ENCODE data around the gene LENG8.
"Not testable (repeated sequence)": the region's sequence is repeated elsewhere in the genome, so short reads cannot be mapped to it uniquely, and the experiment has no call there.

The LENG8 gene

DNA sequence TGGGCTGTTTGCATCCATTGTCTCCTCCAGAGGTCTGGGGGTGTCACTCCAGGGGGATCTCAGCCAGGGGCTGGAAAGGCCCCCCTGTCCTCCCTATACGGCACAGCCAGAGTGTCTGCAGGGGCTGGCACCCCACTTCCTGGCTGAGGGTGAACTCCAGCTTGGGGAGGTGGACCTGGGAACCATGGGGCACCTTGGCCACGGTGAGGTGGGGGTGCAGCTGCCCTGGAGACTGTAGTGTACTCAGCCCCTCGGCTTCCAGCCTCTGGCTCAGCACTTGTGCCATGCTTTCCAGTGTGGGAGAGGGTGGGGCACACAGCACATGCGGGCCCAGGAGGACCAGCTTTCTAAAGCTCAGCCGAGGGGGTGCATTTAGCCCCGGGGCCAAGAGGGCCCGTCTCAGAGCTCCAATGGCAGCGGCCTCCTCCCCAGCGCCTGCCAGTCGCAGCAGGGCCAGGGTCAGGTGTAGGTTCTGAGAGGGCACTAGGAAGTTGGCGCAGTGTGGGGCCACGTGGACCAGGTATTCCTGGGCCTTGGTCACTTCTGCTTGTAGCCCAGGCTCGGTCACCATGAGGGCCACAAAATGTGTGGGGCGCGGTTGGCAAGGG, 13.2 kb downstream of the LENG8 start:
- DNase-seq = no peak

DNA sequence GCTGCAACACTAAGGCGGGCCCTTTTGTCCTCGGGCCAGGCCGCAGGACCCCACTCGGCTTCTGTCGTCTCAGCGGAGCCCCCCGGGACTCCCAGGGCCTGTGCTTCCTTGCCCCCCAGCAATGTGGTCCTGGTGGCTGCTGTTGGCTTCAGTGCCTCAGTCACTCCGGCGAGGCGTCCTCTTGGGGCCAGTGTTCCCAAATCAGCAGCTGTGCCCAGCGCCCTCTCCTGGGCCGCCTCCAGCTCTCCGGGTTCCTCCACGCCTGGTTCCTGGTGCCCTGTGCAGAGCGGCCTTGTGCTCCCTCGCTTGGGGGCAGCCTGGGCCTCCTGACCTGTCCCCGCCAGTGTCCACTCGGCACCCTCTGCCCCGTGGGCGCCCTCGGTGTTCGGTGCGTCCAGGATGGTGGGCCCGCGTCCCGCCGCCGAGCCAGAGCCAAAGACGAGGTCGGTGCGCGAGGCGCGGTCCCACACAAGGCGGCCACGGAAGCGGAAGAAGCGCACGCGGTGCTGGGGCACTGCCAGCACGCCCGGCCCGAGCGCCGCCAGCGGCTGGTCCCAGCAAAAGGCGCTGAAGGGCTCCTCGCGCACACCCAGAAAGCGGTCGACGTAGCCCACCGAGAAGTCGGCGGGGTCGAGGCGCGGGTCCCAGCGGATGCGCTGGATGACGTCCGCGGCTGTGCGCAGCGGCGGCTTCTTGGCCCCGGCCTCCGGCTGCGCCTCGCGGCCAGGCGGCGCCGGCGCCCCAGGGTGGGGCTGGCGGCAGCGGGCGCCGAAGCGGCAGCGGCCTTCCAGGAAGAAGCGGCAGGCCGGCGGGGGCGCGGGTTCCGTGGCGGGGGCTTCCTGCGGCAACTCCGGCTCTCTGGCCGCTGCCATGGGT, 13.9 kb downstream of the LENG8 start:
- peak; percentile 65 for DNase-seq

GRCh38 chr19:54463531-54464043, 14.6 kb downstream of the LENG8 start, which contains the start of gene LENG9:
Gene LENG9, minus strand, starts transcription at chr19:54463778. Its CDS starts 252 bp downstream, at chr19:54463526.
- DNase-seq = peak; percentile 96

- DNase-seq = peak; percentile 80
These were observed 15.1 kb downstream of the LENG8 start for GRCh38 chr19:54464044-54464629.

GRCh38 chr19:54464630-54465425, 15.8 kb downstream of the LENG8 start:
- DNase-seq = peak; percentile 76

DNA sequence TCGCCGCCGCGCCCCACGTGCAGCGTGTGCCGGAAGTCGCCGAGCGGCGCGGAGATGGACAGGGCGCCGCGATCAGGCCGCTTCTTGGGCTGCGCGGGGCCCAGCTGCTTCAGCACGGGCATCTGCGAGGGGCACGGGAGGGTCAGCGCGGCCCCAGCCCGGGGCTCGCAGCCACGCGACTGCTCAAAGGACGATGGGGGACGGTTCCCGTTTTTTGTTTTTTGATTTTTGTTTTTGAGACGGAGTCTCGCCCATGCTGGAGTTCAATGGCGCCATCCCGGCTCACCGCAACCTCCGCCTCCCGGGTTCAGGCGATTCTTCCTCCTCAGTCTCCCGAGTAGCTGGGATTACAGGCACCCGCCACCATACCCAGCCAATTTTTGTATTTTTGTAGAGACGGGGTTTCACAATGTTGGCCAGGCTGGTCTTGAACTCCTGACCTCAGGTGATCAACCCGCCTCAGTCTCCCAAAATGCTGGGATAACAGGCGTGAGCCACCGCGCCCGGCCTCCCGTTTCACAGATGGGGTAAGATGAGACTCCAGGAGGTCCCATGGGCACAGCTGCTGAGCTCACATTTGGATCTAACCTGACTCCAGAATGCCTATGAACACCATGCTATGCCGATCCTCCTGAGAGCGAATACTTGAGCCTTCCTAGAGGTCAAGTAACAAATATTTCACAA, 16.6 kb downstream of the LENG8 start:
- DNase-seq = no peak

DNA sequence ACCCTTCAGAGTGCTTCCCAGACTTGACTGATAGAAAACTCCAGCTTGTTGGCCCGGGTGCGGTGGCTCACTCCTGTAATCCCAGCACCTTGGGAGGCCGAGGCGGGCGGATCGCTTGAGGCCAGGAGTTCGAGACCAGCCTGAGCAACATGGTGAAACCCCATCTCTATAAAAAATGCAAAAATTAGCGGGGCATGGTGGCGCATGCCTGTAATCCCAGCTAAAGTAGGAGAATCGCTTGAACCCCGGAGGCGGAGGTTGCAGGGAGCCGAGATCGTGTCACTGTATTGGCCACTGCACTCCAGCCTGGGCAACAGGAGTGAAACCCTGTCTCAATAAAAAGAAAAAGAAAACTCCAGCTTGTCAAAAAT, 17.1 kb downstream of the LENG8 start:
- DNase-seq = not testable (repeated sequence)

GRCh38 chr19:54469496-54469934, 20.5 kb downstream of the LENG8 start:
- DNase-seq = no peak

- no peak for DNase-seq
These were observed 21.4 kb downstream of the LENG8 start for GRCh38 chr19:54470276-54470887.

DNA sequence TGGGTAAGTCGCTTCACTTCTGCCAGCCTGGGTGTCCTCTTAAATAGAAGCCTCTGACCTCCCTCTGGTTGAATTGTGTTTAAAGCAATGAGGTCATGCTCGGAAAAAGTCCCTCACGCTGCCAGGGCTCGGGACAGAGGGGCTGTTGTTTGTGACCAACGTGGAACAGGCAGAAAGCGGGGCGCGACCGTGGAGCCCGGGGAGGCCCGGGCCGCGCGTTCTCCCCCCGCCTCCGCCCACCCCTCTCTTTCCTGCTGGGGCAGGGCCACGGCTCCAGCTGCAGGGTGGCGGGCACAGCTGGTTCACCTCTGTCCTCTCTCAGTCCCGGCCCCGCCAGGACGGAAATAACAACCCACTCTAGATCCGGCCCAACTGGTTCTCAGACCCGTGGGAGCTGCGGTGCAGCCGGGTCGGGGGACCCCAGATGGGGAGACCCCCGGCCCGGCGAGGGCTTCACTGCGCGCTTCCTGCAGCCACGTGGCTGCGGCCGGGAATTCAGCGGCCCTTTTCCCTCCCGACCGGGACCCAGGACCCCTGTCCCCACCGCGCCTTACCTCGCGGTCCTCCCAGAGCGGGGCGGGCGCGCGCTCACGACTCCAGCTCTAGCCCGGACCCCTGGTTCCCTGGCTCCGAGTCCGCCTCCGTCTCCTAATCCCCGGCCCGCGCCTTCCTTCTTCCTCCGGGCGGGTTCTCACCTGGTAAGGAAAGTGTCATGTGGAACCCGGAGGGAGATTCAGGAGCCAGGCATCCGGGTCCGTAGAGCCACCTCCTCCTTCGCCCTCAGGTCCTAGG, 22.2 kb downstream of the LENG8 start:
- no peak for DNase-seq

DNA sequence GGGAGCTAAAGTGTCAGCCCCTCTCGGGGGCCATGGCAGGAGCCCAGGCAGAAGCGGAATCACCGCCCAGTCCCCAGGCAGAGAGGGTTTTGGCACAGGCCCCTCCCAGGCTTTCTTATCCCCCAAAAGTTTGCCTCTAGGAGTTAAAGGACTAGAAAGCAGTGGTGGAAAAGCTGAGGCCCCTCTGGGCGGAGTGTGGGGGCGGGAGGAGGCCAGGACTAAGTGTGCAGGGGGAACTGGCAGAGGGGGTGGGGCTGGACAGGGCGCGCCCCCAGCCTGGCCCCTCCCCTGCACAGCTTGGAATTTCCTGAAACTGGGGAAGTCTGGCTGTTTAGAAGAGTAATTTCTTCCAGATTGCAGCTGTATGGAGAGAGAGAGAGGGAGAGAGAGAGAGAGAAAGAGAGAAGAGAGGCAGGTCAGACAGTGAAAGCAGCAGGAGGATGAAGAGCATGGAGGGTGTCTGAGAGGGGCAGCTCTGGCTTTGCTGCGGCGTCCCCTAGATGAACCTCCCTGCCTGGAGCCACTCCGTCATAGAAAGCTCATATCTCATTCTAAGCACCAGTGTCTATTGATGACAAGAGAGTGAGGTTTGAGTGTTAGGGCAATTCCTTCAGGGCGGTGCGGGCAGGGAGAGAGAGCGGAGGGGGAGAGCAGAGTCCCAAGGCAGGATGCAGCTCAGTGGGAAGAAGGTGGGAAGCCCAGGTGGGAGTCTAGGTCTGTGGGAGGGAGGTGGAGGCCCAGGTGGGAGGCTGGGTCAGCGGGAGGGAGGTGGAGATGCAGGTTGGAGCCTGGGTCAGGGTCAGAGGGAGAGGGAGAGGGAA, 24.3 kb downstream of the LENG8 start, which contains the start of gene CDC42EP5:
Gene CDC42EP5, minus strand, starts transcription at position 226 of the 821 bp plus-strand sequence. CDS start 7,749 bp downstream, outside the sequence.
- DNase-seq = no peak

DNA sequence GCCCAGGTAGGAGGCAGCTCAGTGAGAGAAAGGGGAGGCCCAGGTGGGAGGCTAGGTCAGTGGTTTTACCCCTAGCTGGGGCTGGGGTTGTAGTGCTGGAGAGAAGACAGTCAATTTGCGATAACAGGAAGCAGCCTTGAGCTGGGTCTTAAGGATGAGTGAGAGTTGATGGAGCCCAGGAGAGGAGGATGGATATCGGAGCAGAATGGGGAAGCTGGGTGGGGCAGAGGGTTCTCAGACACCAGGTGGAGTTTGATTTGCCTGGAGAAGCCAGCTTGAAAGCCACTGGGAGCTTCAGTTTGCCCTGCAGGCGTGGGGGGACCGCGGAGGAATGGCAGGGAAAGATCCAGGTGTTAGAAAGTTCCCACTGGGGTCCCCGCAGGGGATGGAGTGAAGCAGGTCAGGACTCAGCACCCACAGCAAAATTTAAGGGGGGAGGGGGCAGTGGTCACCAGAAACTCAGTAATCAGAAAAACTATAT, 24.9 kb downstream of the LENG8 start:
- no peak for DNase-seq

DNA sequence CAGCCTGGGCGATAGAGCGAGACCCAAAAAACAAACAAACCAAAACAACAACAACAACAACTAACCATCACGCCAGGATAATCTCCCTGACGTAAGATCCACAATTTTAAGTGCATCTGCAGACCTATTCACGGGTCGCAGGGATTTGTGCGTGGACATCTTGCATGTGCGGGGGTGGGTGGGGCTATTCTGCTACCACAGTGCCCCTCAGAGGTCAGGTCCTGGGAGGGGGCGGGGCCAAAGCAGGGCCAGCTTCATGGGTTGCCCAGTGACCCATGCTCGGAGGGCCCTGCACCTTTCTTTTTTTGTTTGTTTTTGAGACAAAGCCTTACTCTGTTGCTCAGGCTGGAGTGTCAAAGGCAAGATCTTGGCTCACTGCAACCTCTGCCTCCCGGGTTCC, 26.7 kb downstream of the LENG8 start:
- no peak for DNase-seq

DNA sequence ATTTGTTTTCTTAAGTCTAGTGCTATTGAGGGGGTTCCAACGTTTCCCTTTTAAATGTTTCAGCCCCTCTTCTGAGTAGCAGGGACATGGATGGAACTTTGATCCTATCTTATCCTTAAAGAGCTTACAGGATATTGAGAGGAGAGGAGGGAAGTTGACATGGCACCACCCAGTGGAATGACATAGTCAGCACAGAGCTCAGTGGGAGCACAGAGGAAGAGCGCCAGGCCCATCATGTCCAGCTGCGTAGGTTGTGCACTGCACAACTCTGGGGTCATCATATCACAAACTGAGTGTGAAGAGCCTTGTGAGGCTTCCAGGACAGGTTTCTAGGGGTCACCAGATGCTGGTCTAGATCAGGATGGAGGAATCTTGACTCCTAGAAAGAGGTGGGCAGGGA, 28.7 kb downstream of the LENG8 start:
- no peak for DNase-seq

DNA sequence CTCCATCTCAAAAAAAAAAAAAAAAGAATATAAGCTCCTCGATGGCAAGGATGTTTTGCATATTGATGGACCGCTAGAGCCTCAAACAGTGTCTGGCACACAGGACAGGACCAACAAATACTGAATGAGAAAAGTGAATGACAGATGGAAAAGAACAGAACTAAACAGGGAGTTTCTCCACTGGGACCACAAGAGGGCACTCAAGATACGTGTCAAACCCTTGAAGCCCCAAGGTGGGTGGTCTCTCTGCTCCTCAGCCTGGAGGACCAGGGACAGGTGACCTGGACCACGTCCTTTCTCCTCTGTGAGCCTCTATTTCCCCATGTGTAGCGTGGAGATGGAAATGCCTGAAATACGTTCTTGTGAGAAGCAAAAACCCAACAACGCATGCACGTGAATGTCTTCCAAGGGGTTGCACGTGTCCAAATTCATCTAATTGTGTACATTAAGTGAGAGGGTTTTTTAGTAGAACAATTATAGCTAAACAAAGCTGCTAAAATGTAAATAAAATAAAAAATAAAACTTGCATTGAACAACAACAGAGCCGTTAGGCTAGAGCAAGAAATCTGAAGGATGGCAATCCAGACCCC, 29.8 kb downstream of the LENG8 start:
- DNase-seq = no peak

DNA sequence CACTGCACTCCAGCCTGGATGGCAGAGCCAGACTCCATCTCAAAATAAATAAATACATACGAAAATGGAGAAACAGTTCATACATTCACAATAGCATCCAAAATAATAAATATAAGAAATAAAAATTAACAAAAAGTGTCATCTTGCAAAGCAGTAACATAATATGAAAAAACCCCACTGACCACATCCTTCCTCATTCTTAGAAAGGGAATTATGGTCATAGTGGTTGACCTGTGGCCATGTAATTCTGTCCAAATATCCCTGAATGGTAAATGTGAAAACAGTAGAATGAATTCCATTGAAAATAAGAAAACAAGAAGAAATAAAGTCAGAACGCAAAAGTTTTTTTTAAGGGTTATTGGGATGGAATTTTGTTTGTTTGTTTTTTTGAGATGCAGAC, 31.1 kb downstream of the LENG8 start:
- DNase-seq = no peak

DNA sequence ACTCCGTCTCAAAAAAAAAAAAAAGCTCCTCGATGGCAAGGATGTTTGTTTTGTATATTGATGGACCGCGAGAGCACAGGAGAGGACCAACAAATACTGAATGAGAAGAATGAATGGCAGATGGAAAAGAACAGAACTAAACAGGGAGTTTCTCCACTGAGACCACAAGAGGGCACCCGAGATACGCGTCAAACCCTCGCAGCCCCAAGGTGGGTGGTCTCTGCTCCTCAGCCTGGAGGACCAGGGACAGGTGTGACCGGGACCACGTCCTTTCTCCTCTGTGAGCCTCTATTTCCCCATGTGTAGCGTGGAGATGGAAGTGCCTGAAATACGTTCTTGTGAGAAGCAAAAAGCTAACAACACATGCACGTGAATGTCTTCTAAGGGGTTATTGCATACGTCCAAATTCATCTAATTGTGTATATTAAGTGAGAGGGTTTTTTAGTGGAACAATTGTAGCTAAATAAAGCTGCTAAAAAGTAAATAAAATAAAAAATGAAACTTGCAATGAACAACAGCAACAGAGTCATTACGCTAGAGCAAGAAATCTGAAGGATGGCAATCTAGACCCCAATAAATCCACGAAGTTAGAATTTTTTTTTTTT, 32.4 kb downstream of the LENG8 start:
- DNase-seq = no peak

DNA sequence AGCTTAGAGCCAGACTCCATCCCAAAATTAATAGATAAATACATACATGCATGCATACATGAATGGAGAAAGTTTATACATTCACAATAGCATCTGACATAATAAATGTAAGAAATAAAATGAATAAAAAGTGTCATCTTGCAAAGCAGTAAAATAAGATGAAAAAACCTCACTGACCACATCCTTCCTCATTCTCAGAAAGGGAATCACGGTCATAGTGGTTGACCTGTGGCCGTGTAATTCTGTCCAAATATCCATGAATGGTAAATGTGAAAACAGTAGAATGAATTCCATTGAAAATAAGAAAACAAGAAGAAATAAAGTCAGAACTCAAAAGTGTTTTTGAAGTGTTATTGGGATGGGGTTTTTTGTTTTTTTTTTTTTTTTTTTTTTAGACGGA, 33.9 kb downstream of the LENG8 start:
- DNase-seq = no peak

DNA sequence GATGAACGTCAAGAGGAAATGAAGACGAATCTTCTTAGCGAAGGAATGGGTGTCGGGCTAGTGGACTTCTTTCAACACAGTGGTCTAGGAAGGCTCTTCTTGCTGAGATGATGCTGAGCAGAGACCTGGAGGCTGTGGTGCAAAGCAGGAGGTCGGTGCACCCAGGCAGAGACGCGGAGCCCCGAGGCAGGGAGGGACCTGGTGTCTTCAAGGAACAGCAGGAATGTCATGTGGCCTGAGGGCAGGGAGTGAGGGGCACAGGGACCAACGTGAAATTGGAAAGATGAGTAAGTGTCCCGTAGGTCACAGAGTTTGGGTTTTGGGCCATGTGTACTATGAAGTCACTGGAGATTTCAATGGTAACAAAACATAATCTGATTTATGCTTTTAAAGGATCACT, 35.5 kb downstream of the LENG8 start:
- no peak for DNase-seq

All from stimulated activated CD4-positive, alpha-beta T cell treated with anti-CD3 and anti-CD28 coated beads, Interleukin-4, amount 100 ng/mL, for 1 hour (primary cell).